IgD-negative memory B cell (primary cell): ENCODE results near the gene CCDC178. TPM values are rescaled to one million over a fixed set of nuclear protein-coding genes. Genes with fewer than 3 reads are reported as not detected.
"Not testable (repeated sequence)": the region's sequence is repeated elsewhere in the genome, so short reads cannot be mapped to it uniquely, and the experiment has no call there.

ENCODE experiments used
- H3K27ac Mint-ChIP-seq, 3 donors: one replicate each; pipeline ENCODE4 v1.8.0; 2020 to 2022; ENCODE audit warnings: mild to moderate bottlenecking in 3 of 3, mixed read lengths in 3 of 3, moderate library complexity in 1 of 3
- H3K27me3 Mint-ChIP-seq: one replicate; pipeline ENCODE4 v1.8.0; 2021; ENCODE audit warnings: mixed read lengths
- H3K36me3 Mint-ChIP-seq: one replicate; pipeline ENCODE4 v1.8.0; 2020; ENCODE audit warnings: mild to moderate bottlenecking, mixed read lengths
- H3K4me1 Mint-ChIP-seq, 3 donors: one replicate each; pipeline ENCODE4 v1.8.0; 2020 to 2022; ENCODE audit warnings: mixed read lengths in 3 of 3, mild to moderate bottlenecking in 1 of 3
- H3K4me3 Mint-ChIP-seq, 4 donors: one replicate each; pipeline ENCODE4 v1.8.0; 2020 to 2022; ENCODE audit warnings: mild to moderate bottlenecking in 4 of 4, mixed read lengths in 4 of 4, moderate library complexity in 3 of 4
- H3K9me3 Mint-ChIP-seq, 3 donors: one replicate each; pipeline ENCODE4 v1.8.0; 2020 to 2021; ENCODE audit warnings: mixed read lengths in 3 of 3, mild to moderate bottlenecking in 1 of 3
- polyA plus RNA-seq: library from polyadenylated mRNA; unstranded; fragments of 300-500 nt; fragmentation: Illumina TruSeq; gene quantifications from one replicate; pipeline ENCODE4 v1.2.3, GENCODE V29; 2021

CCDC178 gene
- polyA plus RNA-seq, 1 donor from 2014 or later = not detected

- H3K27me3 Mint-ChIP-seq, H3K9me3 Mint-ChIP-seq, H3K4me3 Mint-ChIP-seq: not testable (repeated sequence)
Observed at GRCh38 chr18:33147811-33148210, 292.7 kb downstream of the CCDC178 start.

DNA sequence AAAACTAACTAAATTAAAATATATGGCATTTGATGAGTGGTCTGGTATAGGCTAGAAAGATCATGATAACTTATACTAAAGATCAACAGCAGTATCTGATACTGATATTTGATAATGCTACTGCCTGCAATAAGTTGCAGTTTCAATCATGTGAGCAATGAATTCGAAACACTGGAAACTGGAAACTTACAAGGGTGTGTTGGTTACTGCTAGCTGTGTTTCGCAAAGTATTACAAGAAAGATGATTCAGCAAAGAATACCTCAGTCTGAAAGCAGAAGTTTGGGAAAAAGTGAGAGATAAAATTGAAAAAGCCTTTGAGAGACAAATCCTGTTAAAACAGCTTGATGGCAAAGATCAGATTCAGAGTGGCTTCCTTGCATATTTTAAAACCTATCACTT is 294.5 kb downstream of the CCDC178 start:
- no peak overlapping the region for H3K27ac Mint-ChIP-seq
- no peaks in the 10 kb centered on the region for H3K27me3 Mint-ChIP-seq
- H3K36me3 Mint-ChIP-seq = peaks cover 2% of the 10 kb centered on the region
- no peaks in the 10 kb centered on the region for H3K4me1 Mint-ChIP-seq
- H3K9me3 Mint-ChIP-seq = peaks cover 0 to under 1% (median 0%) of the 10 kb centered on the region in 3 donors
- no peak overlapping the region for H3K4me3 Mint-ChIP-seq

More at GRCh38 chr18:33147811-33148210, 292.7 kb downstream of the CCDC178 start:
- H3K36me3 Mint-ChIP-seq, H3K4me1 Mint-ChIP-seq, H3K27ac Mint-ChIP-seq: not testable (repeated sequence)

DNA sequence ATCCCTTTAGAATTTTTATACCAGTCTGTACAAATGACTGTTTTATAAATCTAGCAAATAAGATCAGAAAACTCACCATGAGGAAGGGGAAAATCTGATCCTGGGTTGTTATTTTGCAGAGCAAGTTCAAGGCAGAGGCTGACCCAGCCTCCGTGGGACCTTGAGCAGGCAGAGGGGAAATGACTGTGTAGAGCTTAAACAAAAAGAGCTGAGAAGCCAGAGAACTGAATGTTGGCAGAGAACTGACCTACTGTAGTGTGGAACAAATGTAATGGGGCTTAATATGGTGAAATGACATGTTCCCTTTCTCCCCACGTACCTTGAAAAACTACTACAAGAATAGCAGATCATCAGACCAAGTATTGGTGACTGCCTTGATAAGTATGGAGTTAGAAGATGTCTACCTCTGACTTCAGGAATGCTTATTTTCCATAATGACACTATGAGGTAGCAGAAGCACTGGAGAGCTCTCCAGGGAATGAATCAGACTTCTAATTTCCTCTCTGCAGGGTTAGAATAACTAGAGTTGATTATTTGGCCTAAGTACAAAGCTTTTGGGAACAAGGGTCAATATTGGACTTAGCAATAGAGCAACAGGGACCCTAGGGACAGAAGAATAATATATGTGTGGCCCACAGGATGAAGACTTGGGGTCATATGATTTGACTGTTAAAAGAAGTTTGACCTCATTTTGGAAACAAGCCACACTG is 304.4 kb downstream of the CCDC178 start:
- Mint-ChIP-seq H3K36me3 (peaks cover 3% of the 10 kb centered on the region), H3K27me3 (no peaks in the 10 kb centered on the region), H3K9me3 (peaks cover 3 to 4% (median 3%) of the 10 kb centered on the region in 3 donors), H3K4me3 (no peak overlapping the region), H3K27ac (no peak overlapping the region), H3K4me1 (no peaks in the 10 kb centered on the region)

DNA sequence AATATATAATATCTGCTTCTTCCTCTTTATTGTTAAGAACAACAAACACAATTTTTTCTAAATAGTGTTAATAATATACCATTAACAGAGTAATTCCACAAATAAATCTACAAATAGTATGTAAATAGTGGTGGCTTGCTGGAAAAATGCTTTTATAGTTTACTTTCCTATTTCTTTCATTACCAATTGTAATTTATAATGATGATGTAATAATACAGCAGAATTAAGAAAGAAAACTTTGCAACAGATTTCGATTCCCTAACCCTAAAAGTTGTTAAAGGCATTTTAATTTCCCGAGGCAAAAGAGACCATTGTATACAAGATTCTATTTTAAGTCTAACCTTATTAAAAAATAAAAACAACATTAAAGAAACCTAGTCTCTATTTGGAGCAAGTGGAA is 307.9 kb downstream of the CCDC178 start:
- H3K36me3 Mint-ChIP-seq = no peaks in the 10 kb centered on the region
- no peaks in the 10 kb centered on the region for H3K9me3 Mint-ChIP-seq
- no peaks in the 10 kb centered on the region for H3K27me3 Mint-ChIP-seq
- no peaks in the 10 kb centered on the region for H3K4me1 Mint-ChIP-seq
- H3K27ac Mint-ChIP-seq = no peak overlapping the region
- no peak overlapping the region for H3K4me3 Mint-ChIP-seq

- H3K9me3 Mint-ChIP-seq = no peaks in the 10 kb centered on the region
- no peak overlapping the region for H3K27ac Mint-ChIP-seq
- no peaks in the 10 kb centered on the region for H3K4me1 Mint-ChIP-seq
- no peaks in the 10 kb centered on the region for H3K36me3 Mint-ChIP-seq
- no peak overlapping the region for H3K4me3 Mint-ChIP-seq
- H3K27me3 Mint-ChIP-seq = no peaks in the 10 kb centered on the region
Observed at GRCh38 chr18:33128581-33128980, 311.9 kb downstream of the CCDC178 start.

DNA sequence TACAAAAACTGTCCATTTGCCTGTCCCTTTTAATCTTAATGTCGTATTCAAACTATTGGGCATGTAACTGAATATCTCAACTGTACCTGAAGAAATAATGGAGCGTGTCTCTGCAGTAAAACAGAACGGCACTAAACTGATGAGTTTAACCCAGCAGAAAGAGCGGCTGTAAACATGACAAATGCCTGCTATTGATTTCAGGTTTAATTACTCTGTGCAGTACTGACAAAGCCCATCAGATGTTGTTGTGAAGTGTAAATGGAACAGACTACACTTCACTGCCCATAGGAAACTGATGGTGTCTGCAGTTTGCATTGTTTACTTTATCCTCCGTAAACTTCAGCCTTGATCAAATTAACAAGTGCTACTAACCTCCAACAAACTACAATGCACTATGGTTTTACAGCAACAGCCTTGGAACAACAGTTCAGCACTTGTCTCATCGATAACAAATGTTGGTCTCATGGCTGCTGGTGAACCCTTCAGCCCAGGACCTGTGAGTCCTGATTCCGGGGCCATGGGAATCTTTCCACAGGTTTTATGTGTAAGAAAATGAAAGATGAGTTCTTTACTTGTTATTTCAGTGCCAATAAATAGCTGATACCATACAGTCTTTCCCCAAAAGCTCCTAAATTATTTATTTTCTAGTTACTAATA is 316.5 kb downstream of the CCDC178 start:
- Mint-ChIP-seq H3K9me3 (no peaks in the 10 kb centered on the region), H3K36me3 (no peaks in the 10 kb centered on the region), H3K4me3 (no peak overlapping the region), H3K27ac (no peak overlapping the region), H3K27me3 (no peaks in the 10 kb centered on the region), H3K4me1 (no peaks in the 10 kb centered on the region)

GRCh38 chr18:33116376-33116775 is 324.1 kb downstream of the CCDC178 start:
- Mint-ChIP-seq H3K27me3 (no peaks in the 10 kb centered on the region), H3K4me3 (no peak overlapping the region), H3K9me3 (no peaks in the 10 kb centered on the region), H3K36me3 (no peaks in the 10 kb centered on the region), H3K27ac (peak overlapping the region in 1 of 3 donors; percentile 44), H3K4me1 (no peaks in the 10 kb centered on the region)

DNA sequence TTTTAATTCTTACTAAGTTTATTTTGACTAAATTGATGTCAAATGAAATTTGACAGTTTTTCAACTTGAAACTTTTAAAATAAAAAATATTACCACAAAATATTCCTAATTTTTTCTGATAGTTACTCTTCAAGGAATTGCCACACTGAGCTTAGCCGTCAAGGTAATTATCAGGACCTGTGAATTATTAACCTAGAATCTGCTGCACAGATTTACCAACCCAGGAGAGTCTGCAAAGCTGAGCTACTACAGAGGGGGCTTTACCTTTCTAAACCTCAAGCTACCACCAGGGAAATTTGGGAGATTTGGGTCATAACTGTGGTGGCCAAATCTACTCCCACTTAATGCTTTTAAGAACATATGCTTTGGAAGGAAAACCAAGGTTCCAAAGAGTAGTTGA is 324.6 kb downstream of the CCDC178 start:
- no peak overlapping the region for H3K27ac Mint-ChIP-seq
- H3K9me3 Mint-ChIP-seq = no peaks in the 10 kb centered on the region
- H3K27me3 Mint-ChIP-seq = no peaks in the 10 kb centered on the region
- H3K4me3 Mint-ChIP-seq = no peak overlapping the region
- H3K4me1 Mint-ChIP-seq = no peaks in the 10 kb centered on the region
- H3K36me3 Mint-ChIP-seq = no peaks in the 10 kb centered on the region

DNA sequence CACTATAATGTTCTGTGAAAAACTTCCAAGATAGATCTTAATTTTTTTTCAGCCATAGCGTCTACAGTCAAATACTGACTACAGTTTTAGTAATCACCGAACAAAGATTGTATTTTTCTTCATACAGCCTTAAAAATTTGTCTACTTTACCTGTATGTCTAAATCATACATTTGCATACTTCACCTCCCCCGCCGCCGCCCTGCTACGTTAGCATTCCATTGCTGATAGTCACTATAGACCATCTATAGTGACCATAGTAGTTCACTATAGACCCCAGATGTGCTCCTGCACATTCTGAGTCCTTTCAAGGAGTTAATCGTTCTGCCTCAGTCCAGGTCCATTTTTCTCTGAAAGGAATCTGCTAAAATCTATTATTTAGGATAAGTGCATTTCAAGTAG is 325.0 kb downstream of the CCDC178 start:
- Mint-ChIP-seq H3K9me3 (no peaks in the 10 kb centered on the region), H3K27me3 (no peaks in the 10 kb centered on the region), H3K4me1 (no peaks in the 10 kb centered on the region), H3K27ac (no peak overlapping the region), H3K36me3 (no peaks in the 10 kb centered on the region), H3K4me3 (no peak overlapping the region)

- Mint-ChIP-seq H3K4me1 (no peaks in the 10 kb centered on the region), H3K27ac (no peak overlapping the region), H3K4me3 (no peak overlapping the region), H3K9me3 (no peaks in the 10 kb centered on the region), H3K27me3 (no peaks in the 10 kb centered on the region), H3K36me3 (no peaks in the 10 kb centered on the region)
Observed at GRCh38 chr18:33114749-33115148, 325.8 kb downstream of the CCDC178 start.

DNA sequence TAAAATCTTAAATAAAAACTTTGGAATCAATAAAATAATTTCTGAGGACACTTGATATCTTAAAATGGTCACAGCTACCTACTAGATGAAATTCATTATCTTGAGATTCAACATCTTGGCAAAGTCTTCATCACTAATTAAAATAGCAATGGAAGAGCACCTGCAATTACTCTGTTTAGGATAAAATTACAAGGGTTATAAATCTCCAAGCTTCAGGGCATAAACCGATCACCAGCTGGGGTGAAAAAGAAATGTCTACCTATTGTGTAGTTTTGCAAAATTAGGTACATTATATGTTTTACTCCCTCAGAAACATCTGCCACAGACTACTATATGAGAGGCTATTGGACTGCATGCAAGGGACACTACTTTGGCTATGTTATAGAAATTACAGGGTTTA is 327.1 kb downstream of the CCDC178 start:
- Mint-ChIP-seq H3K9me3 (no peaks in the 10 kb centered on the region), H3K4me1 (no peaks in the 10 kb centered on the region)

GRCh38 chr18:33107511-33107910 is 333.0 kb downstream of the CCDC178 start:
- Mint-ChIP-seq H3K27ac (no peak overlapping the region), H3K4me3 (no peak overlapping the region), H3K4me1 (no peaks in the 10 kb centered on the region), H3K9me3 (no peaks in the 10 kb centered on the region), H3K27me3 (peaks cover 2% of the 10 kb centered on the region), H3K36me3 (no peaks in the 10 kb centered on the region)

More for the DNA sequence above, 327.1 kb downstream of the CCDC178 start:
- H3K36me3 Mint-ChIP-seq = no peaks in the 10 kb centered on the region
- no peak overlapping the region for H3K27ac Mint-ChIP-seq
- H3K27me3 Mint-ChIP-seq = no peaks in the 10 kb centered on the region
- no peak overlapping the region for H3K4me3 Mint-ChIP-seq

- H3K4me3 Mint-ChIP-seq = no peak overlapping the region
- H3K4me1 Mint-ChIP-seq = no peaks in the 10 kb centered on the region
- H3K36me3 Mint-ChIP-seq = no peaks in the 10 kb centered on the region
- H3K27ac Mint-ChIP-seq = no peak overlapping the region
- no peaks in the 10 kb centered on the region for H3K27me3 Mint-ChIP-seq
- no peaks in the 10 kb centered on the region for H3K9me3 Mint-ChIP-seq
Observed at GRCh38 chr18:33101316-33101715, 339.2 kb downstream of the CCDC178 start.

- Mint-ChIP-seq H3K4me3 (no peak overlapping the region), H3K4me1 (no peaks in the 10 kb centered on the region), H3K36me3 (no peaks in the 10 kb centered on the region), H3K9me3 (no peaks in the 10 kb centered on the region), H3K27me3 (no peaks in the 10 kb centered on the region), H3K27ac (no peak overlapping the region)
Observed at GRCh38 chr18:33099626-33100025, 340.9 kb downstream of the CCDC178 start.

DNA sequence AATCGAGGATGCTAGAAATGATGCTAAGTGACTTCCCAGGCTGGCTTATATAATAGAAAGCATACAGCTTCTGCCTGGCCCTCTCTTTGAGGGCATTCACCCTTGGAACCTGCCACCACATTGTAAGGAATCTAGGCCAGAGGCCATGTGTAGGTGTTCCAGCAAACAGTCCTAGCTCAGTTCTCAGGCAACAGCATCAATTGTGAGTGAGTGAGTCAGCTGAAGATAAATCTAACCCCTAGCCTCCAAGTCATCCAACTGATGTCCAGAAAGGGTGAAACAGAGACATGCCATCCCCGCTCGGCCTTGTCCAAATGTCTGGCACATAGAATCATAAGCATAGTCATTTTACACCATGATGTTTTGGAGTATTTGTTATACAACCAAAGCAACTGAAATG is 343.4 kb downstream of the CCDC178 start:
- Mint-ChIP-seq H3K27me3 (no peaks in the 10 kb centered on the region), H3K4me3 (no peak overlapping the region), H3K27ac (no peak overlapping the region), H3K36me3 (no peaks in the 10 kb centered on the region), H3K9me3 (no peaks in the 10 kb centered on the region), H3K4me1 (no peaks in the 10 kb centered on the region)

GRCh38 chr18:33090461-33090860 is 350.1 kb downstream of the CCDC178 start:
- no peaks in the 10 kb centered on the region for H3K4me1 Mint-ChIP-seq
- H3K9me3 Mint-ChIP-seq = no peaks in the 10 kb centered on the region

More at GRCh38 chr18:33090461-33090860, 350.1 kb downstream of the CCDC178 start:
- Mint-ChIP-seq H3K4me3 (no peak overlapping the region), H3K27me3 (no peaks in the 10 kb centered on the region), H3K27ac (no peak overlapping the region), H3K36me3 (no peaks in the 10 kb centered on the region)
